ENCODE data around the gene TBCEL. TPM values are rescaled to one million over a fixed set of nuclear protein-coding genes. Genes with fewer than 3 reads are reported as not detected.
A peak's percentile ranks its signal among the peaks of the same experiment; 100 is the strongest.

Gene TBCEL
- total and polyA plus RNA-seq, 12 donors = 3.9 to 39.9 (median 28.8) TPM

DNA sequence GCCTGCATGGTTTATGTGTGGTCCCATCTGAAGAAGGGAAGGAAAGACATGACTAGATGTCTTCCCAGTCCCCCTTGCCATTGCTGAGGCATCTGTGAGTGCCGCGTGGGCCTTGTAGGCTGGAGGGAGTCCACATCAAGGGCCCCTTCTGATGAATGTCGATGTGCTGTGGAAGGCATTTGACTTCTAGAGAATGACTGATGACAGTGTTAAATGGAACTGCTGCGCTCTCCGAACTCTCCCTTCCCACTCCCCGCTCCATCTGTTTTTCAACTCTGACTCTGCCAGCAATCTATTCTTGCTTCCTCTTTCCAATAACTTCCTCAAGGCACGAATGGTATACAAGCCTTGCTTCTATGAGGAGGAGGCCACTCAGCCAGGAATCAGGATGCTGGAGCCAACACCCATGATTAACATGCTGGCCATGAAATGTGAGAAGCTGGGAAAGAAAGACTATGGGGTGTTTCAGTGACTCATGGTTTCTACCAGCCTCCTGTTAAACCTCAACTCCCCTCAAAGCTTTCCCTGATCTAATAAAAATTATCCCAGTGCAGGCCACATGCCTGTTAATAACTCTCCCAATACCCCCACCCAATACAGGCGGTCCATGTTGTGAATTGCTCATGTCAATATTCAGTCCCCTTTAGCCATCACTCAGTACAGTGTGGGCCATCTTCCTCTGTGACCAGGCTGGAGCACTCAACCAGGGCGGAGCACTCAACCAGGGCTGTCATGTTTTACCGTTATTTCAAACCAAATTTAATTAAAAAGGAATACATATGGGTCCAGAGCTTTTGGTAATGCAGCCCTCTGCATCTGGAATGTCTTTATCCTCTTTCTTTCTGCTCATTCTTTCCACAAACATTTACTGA, 46.4 kb upstream of the TBCEL start:
- DNase-seq = no peak
- TF ChIP-seq, protein P1, sequence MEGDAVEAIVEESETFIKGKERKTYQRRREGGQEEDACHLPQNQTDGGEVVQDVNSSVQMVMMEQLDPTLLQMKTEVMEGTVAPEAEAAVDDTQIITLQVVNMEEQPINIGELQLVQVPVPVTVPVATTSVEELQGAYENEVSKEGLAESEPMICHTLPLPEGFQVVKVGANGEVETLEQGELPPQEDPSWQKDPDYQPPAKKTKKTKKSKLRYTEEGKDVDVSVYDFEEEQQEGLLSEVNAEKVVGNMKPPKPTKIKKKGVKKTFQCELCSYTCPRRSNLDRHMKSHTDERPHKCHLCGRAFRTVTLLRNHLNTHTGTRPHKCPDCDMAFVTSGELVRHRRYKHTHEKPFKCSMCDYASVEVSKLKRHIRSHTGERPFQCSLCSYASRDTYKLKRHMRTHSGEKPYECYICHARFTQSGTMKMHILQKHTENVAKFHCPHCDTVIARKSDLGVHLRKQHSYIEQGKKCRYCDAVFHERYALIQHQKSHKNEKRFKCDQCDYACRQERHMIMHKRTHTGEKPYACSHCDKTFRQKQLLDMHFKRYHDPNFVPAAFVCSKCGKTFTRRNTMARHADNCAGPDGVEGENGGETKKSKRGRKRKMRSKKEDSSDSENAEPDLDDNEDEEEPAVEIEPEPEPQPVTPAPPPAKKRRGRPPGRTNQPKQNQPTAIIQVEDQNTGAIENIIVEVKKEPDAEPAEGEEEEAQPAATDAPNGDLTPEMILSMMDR (IDR thresholded peaks at IDR 0.05) = no peak

DNA sequence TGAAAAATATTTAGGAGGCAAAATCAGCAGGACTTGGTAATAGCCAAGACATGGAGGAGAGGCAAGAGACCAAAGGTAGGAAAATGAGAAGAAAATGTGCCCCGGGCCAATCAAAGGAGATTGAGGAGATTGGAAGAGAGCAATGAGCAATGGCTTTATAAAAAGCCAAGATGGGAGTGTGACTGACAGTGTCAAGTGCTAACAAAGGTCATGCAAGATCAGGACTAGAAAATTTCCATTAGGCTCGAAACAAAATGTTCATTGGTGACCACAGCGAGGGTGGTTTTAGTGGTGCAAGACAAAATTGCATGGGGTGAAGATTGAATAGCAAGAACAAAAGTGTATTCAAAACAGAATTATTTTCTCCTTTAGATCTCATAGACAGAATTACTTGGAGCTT, 45.2 kb upstream of the TBCEL start:
- ATAC-seq (peak in 2 of 8 donors; percentile 44 to 50), DNase-seq (no peak)
- no peaks in the 10 kb centered on the region for H3K4me1 ChIP-seq
- no peak overlapping the region for H3K27ac ChIP-seq
- H3K9me3 ChIP-seq = no peaks in the 10 kb centered on the region
- H3K36me3 ChIP-seq = no peaks in the 10 kb centered on the region
- TF ChIP-seq, protein P1 (IDR thresholded peaks at IDR 0.05) = no peak
- H3K4me3 ChIP-seq = no peak overlapping the region
- WGBS, 2 donors = 52 to 57% methylated on average over 3 of the region's 3 CpGs
- H3K27me3 ChIP-seq = peaks cover 0 to 27% (median 12%) of the 10 kb centered on the region in 7 donors
- intact Hi-C loops (cut with DNase I) = no loop called here

More for the DNA sequence above, 46.4 kb upstream of the TBCEL start:
- WGBS, 2 donors = 67 to 71% methylated on average over 10 of the region's 10 CpGs
- Histone ChIP-seq H3K36me3 (no peaks in the 10 kb centered on the region), H3K9me3 (no peaks in the 10 kb centered on the region), H3K27ac (no peak overlapping the region), H3K4me3 (no peak overlapping the region), H3K27me3 (peaks cover 0 to 32% (median 18%) of the 10 kb centered on the region in 7 donors), H3K4me1 (no peaks in the 10 kb centered on the region)
- intact Hi-C loops (cut with DNase I) = no loop called here
- ATAC-seq = no peak

DNA sequence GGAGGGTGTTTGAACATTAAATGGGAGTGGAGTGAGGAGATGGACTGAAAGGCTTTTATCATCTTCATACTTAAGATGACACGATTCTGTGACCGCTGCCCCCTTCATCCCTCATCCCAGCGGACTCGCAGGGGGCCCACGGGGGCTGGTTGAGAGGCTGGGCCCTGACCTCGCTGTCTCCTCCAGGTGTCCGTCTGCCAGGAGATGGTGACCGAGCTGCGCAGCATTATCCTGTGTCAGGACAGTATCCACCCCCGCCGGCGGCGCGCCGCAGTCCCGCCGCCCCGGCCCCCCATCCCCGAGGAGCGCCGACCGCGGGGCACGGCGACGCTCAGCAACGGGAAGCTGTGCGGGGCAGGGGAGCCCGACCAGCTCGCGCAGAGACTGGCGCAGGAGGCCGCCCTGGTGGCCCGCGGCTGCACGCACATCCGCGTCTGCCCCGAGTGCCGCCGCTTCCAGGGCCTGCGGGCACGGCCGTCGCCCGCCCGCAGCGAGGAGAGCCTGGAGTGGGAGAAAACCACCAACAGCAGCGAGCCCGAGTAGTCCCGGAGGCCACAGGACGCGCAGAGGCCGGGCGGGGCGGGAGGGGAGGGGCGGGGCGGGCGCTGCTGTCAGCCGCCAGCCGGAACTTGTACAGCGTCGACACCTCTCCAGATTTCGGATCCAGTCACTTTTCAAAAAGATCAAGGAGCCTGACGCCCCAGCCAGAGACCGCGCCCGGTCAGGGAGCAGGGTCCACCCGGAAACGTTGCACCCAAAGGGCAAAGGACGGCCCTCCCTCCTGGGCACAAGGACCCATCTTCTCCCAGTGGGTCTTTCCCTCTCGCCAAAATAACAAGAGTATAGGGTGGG, 38.0 kb upstream of the TBCEL start:
- TF ChIP-seq, protein P1 (IDR thresholded peaks at IDR 0.05) = peak in 6 of 9 donors; percentile 16 to 44 (median 34)

DNA sequence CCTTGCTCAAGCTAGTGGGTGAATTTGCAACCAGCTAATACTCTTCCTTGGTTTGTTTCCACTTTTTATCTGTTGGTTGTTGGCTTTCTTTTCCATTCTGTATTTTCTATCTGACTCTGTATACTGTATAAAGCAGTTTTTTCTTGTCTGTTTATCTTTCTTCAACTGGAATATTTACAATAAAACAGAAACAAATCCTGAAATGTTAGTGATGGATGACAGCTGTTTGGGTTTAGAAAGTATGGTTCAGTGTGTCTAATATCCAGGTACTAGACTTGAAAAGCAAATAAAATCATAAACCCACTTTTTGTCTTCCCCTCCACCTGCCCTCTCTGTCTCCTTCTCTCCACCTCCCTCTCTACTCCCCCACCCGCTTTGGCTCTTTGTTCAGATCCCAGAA, 35.3 kb upstream of the TBCEL start:
- Histone ChIP-seq H3K27me3 (peaks cover 0 to 30% (median 9%) of the 10 kb centered on the region in 7 donors), H3K4me1 (peaks cover 0 to 16% (median 5%) of the 10 kb centered on the region in 9 donors), H3K4me3 (no peak overlapping the region), H3K36me3 (no peaks in the 10 kb centered on the region), H3K27ac (no peak overlapping the region), H3K9me3 (no peaks in the 10 kb centered on the region)
- WGBS, 2 donors = 95 to 100% methylated on average over 1 of the region's 1 CpG
- no peak for DNase-seq
- TF ChIP-seq, protein P1 (IDR thresholded peaks at IDR 0.05) = no peak
- intact Hi-C loops (cut with DNase I) = no loop called here
- ATAC-seq = no peak

More for the DNA sequence above, 38.0 kb upstream of the TBCEL start:
- 3 to 5% methylated on average over 63 to 70 of the region's 72 CpGs for WGBS, 2 donors
- DNase-seq = peak; percentile 8 to 53
- peak; percentile 67 to 93 (median 82) for ATAC-seq
- intact Hi-C loops (cut with DNase I) = no loop called here
- Histone ChIP-seq H3K36me3 (no peaks in the 10 kb centered on the region), H3K9me3 (no peaks in the 10 kb centered on the region), H3K4me3 (peak overlapping the region; percentile 3 to 54 (median 51)), H3K27ac (peak overlapping the region in 2 of 10 donors; percentile 28 to 31), H3K4me1 (peaks cover 0 to 16% (median 5%) of the 10 kb centered on the region in 9 donors), H3K27me3 (peaks cover 0 to 37% (median 5%) of the 10 kb centered on the region in 7 donors)
